ENCODE data around the gene CAMK1G.

Gene CAMK1G

DNA sequence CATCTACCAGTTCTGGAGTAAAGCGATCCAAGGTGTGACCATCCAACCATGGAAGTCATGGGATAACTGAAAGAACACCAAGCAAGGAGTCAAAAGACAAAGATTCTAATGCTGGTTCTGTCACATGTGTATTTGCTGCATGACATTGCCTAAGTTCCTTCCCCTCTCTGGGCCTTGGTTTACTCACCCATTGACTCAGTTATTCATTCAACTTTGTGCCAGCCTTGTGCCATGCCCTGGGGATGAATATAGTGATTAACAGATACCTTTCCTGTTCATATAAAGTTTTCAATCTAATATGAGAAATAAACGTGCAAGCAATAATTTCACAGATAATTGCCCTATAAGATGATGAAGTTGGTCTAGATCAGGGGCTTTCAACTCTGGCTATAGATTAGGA lies 33.0 kb upstream of the CAMK1G start:
- no peaks in the 10 kb centered on the region for H3K4me1 ChIP-seq (ENCODE audit: control insufficient read depth in 1 of 2, insufficient read depth in 2 of 2, low read length in 2 of 2)
- H3K27ac ChIP-seq (ENCODE audit: low read length), result no peak overlapping the region
- no peaks in the 10 kb centered on the region for H3K9me3 ChIP-seq (ENCODE audit: control insufficient read depth in 1 of 2, low read length in 2 of 2)
- no peak overlapping the region for H3K4me3 ChIP-seq (ENCODE audit: low read depth in 1 of 2, low read length in 2 of 2)
- no peaks in the 10 kb centered on the region for H3K27me3 ChIP-seq (ENCODE audit: low read depth, low read length)
- no peaks in the 10 kb centered on the region for H3K36me3 ChIP-seq (ENCODE audit: control insufficient read depth in 1 of 2, insufficient read depth in 2 of 2, low read length in 2 of 2)

DNA sequence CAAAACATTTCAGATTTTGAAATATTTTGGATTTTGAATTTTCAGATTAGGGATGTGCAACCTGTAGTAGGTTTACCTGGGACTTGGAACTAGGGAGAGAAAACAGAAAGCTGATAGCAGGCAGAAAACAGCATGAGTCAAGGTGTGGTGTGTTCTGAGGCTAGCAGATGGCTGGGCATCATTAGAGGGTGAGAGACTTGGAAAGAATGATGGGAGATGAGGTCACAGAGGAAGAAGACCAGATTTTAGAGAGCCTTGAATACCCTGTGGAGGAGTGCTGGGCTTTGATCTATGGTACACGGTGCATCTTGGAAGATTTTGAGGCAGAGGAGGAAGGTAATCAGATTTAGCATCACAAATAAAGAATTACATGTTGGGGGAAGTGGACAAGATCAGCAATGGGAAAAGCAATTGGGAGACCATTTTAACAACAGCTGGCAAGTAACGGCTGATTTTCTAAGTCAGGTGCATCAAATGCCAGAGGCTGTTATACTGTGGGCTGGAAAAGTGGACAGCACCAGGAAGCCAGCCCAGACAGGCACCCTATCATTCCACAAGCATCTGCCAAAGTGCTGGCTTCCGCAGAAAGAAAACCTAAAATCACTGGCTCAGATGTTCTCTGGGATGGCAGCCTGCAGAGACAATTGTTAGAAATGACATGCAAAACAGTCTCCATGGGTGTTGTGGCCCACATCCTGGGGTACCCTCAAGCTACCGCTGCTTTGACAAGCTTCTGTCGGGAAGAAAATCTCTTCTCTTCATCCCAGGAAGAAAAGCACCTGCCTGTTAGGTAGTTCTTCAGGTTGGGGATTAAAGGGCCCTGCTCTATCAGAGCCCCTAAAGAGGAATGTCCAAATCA lies 30.9 kb upstream of the CAMK1G start:
- Histone ChIP-seq H3K27ac (ENCODE audit: low read length) (no peak overlapping the region), H3K4me1 (ENCODE audit: control insufficient read depth in 1 of 2, insufficient read depth in 2 of 2, low read length in 2 of 2) (no peaks in the 10 kb centered on the region), H3K9me3 (ENCODE audit: control insufficient read depth in 1 of 2, low read length in 2 of 2) (no peaks in the 10 kb centered on the region), H3K4me3 (ENCODE audit: low read depth in 1 of 2, low read length in 2 of 2) (no peak overlapping the region), H3K36me3 (ENCODE audit: control insufficient read depth in 1 of 2, insufficient read depth in 2 of 2, low read length in 2 of 2) (no peaks in the 10 kb centered on the region), H3K27me3 (ENCODE audit: low read depth, low read length) (no peaks in the 10 kb centered on the region)

DNA sequence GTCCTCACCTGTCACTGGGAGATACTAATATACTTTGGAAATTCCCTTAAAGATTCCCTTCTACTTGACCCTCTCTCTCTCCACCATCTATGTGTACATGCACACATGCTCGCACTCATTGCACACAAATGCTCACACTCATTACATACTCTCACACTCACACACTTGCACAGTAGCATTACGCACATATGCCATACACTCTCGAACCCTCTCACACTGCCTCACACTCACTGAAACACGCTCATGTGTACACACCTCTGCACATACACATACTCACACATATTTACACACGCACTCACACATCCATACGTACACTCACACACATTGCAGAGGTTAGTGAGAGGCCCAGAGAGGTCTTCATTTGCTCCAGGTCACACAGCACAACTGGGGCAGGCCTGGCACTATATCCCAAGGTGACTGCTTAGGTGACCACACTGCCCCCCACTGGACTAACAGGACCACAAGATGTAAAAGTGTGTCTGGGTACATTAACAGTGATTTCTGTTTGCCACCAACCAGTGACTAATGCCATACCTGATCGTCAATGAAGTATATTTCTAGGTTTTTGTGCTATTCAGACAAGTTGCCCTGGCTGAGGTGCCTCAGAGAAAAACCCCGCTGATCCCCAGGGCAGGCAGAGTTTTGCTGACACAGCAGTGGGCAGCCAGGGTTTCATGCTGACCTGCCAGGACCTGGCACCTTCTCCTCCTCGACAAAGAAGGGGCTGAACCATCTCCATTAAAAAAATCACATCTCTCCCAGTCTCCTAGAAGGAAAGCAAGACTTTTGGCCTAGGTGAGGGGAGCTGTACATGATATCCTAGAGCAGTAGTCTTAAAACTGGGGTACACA lies 28.5 kb upstream of the CAMK1G start:
- no peaks in the 10 kb centered on the region for H3K27me3 ChIP-seq (ENCODE audit: low read depth, low read length)

DNA sequence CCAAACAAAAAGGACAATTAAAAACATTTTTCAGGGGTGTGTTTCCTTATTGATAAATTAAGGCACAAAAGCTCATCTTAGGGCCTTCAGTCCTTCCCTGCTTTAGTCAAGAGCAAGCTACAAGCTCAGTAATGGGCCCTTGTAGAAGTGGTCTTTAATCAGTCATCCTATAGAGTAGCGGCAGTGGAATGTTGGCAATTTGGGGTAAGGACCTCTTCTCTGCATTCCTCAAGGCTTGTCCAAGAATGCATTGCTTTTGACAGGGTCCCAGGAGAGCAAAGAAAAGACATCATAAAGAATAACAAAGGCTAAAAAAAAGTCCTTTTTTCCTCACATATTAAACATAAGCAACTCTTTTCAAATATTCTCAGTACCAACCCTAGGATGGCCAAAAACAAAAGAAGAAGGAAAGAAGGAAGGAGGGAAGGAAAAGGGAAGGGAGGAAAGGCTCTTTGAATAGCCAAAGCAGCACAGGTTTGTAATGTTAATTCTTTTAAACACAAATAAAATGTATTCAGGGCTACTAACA lies 27.3 kb upstream of the CAMK1G start:
- Histone ChIP-seq H3K36me3 (ENCODE audit: control insufficient read depth in 1 of 2, insufficient read depth in 2 of 2, low read length in 2 of 2) (no peaks in the 10 kb centered on the region), H3K27ac (ENCODE audit: low read length) (no peak overlapping the region)

More for the DNA sequence above, 28.5 kb upstream of the CAMK1G start:
- H3K9me3 ChIP-seq (ENCODE audit: control insufficient read depth in 1 of 2, low read length in 2 of 2), result no peaks in the 10 kb centered on the region
- H3K4me3 ChIP-seq (ENCODE audit: low read depth in 1 of 2, low read length in 2 of 2), result no peak overlapping the region
- no peaks in the 10 kb centered on the region for H3K4me1 ChIP-seq (ENCODE audit: control insufficient read depth in 1 of 2, insufficient read depth in 2 of 2, low read length in 2 of 2)
- H3K27ac ChIP-seq (ENCODE audit: low read length), result no peak overlapping the region
- no peaks in the 10 kb centered on the region for H3K36me3 ChIP-seq (ENCODE audit: control insufficient read depth in 1 of 2, insufficient read depth in 2 of 2, low read length in 2 of 2)

DNA sequence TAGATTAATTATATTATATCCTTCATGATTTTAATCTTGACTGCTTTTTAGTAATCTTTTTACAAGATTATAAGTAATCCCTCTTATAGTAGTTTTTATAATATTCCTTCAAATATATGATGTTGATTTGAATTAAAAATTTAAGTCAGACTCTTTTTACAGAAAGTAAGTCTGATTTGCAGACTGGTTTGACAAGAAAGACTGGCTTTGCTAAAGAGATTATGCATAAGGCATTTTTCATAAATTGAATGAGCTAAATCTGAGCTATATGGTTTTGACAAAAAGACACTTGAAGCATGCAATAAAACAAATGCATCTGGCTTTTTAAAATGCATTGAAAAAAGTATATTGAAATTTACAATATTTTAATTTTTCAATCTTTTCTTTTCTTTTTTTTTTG lies 26.3 kb upstream of the CAMK1G start:
- no peak overlapping the region for H3K27ac ChIP-seq (ENCODE audit: low read length)
- H3K4me3 ChIP-seq (ENCODE audit: low read depth in 1 of 2, low read length in 2 of 2), result no peak overlapping the region
- no peaks in the 10 kb centered on the region for H3K9me3 ChIP-seq (ENCODE audit: control insufficient read depth in 1 of 2, low read length in 2 of 2)
- H3K27me3 ChIP-seq (ENCODE audit: low read depth, low read length), result no peaks in the 10 kb centered on the region
- no peaks in the 10 kb centered on the region for H3K36me3 ChIP-seq (ENCODE audit: control insufficient read depth in 1 of 2, insufficient read depth in 2 of 2, low read length in 2 of 2)
- no peaks in the 10 kb centered on the region for H3K4me1 ChIP-seq (ENCODE audit: control insufficient read depth in 1 of 2, insufficient read depth in 2 of 2, low read length in 2 of 2)

More for the DNA sequence above, 27.3 kb upstream of the CAMK1G start:
- no peak overlapping the region for H3K4me3 ChIP-seq (ENCODE audit: low read depth in 1 of 2, low read length in 2 of 2)
- no peaks in the 10 kb centered on the region for H3K4me1 ChIP-seq (ENCODE audit: control insufficient read depth in 1 of 2, insufficient read depth in 2 of 2, low read length in 2 of 2)
- H3K9me3 ChIP-seq (ENCODE audit: control insufficient read depth in 1 of 2, low read length in 2 of 2), result no peaks in the 10 kb centered on the region
- no peaks in the 10 kb centered on the region for H3K27me3 ChIP-seq (ENCODE audit: low read depth, low read length)

DNA sequence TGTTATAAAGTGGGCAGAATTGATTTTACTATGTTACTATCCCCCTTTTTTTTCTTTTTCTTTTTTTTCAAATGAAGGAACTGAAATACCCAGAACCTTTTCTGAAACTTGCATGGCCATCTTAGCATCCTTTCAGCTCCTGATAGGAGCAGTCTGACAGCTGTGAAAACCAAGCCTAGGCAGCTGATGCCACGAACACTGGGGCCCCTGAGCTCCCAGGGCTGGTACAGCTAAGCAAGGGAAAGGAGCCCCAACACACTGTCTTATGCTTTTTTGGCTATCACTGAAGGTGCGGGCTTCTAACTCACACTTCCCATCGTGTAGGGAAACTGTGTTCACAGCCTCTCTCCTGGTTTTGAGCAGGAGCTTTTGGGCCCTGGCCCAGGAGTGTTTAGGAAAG lies 23.0 kb upstream of the CAMK1G start:
- no peak overlapping the region for H3K27ac ChIP-seq (ENCODE audit: low read length)
- H3K4me3 ChIP-seq (ENCODE audit: low read depth in 1 of 2, low read length in 2 of 2), result no peak overlapping the region
- no peaks in the 10 kb centered on the region for H3K9me3 ChIP-seq (ENCODE audit: control insufficient read depth in 1 of 2, low read length in 2 of 2)
- H3K4me1 ChIP-seq (ENCODE audit: control insufficient read depth in 1 of 2, insufficient read depth in 2 of 2, low read length in 2 of 2), result no peaks in the 10 kb centered on the region
- no peaks in the 10 kb centered on the region for H3K27me3 ChIP-seq (ENCODE audit: low read depth, low read length)
- H3K36me3 ChIP-seq (ENCODE audit: control insufficient read depth in 1 of 2, insufficient read depth in 2 of 2, low read length in 2 of 2), result no peaks in the 10 kb centered on the region

DNA sequence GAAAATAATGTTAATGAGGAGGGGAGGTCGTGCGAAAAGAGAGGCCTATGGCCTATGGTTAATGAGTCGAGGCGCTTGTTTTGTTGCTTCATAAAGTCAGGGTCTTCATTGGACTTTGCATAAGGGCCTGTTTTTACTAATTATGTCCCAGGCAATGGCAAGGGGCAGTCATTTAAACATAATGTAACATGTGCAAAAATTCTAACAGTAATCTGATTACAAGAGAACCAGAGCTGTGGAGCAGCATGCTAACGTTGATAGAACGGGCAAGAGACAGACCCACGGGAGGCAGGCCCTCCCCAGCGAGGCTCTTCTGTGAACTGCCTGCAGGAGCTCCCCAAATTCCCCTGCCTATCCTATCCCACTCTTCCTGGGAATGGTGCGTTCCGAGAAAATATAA lies 22.6 kb upstream of the CAMK1G start:
- Histone ChIP-seq H3K27ac (ENCODE audit: low read length) (no peak overlapping the region), H3K27me3 (ENCODE audit: low read depth, low read length) (no peaks in the 10 kb centered on the region), H3K4me3 (ENCODE audit: low read depth in 1 of 2, low read length in 2 of 2) (no peak overlapping the region), H3K36me3 (ENCODE audit: control insufficient read depth in 1 of 2, insufficient read depth in 2 of 2, low read length in 2 of 2) (no peaks in the 10 kb centered on the region), H3K9me3 (ENCODE audit: control insufficient read depth in 1 of 2, low read length in 2 of 2) (no peaks in the 10 kb centered on the region), H3K4me1 (ENCODE audit: control insufficient read depth in 1 of 2, insufficient read depth in 2 of 2, low read length in 2 of 2) (no peaks in the 10 kb centered on the region)

DNA sequence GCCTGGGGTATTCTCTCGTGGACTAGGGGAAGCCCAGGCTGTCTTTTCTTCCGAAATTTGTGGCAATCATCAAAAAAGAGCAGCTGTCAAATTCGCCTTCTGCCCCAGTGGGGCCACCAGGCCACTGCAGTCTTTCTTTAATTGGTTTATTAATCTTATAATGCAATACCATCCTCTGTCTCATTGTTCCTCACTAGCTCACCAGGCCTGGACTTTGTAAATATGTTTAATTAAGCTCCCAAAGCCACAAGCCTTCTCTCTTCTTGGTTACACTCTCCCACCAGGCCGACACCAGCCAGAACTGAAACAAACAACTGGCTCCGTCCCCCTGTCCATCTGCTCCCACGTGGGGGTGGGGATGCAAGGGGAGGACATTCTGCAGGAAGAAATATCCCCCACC lies 22.0 kb upstream of the CAMK1G start:
- H3K4me1 ChIP-seq (ENCODE audit: control insufficient read depth in 1 of 2, insufficient read depth in 2 of 2, low read length in 2 of 2), result no peaks in the 10 kb centered on the region
- H3K27ac ChIP-seq (ENCODE audit: low read length), result no peak overlapping the region
- no peak overlapping the region for H3K4me3 ChIP-seq (ENCODE audit: low read depth in 1 of 2, low read length in 2 of 2)
- no peaks in the 10 kb centered on the region for H3K36me3 ChIP-seq (ENCODE audit: control insufficient read depth in 1 of 2, insufficient read depth in 2 of 2, low read length in 2 of 2)
- H3K9me3 ChIP-seq (ENCODE audit: control insufficient read depth in 1 of 2, low read length in 2 of 2), result no peaks in the 10 kb centered on the region
- H3K27me3 ChIP-seq (ENCODE audit: low read depth, low read length), result no peaks in the 10 kb centered on the region

DNA sequence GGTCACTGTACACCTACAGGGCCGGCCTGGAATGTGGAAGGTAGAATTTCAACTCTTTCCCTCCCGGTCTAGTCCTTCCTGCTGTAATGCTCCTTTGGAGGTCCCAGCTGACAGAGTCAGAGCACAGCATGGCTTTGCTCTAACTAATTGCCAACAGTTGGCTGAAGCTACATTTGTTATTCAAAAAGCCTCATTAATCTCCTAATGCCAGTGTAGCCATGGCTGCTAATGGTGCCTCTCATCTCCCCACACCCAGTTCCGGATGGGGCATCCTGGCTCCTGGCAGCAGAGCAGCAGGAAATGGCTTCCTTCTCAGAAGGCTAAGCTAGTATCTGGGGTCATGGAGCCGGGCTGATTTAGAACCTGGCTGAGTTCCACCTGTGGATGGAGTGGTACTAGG lies 18.7 kb upstream of the CAMK1G start:
- Histone ChIP-seq H3K36me3 (ENCODE audit: control insufficient read depth in 1 of 2, insufficient read depth in 2 of 2, low read length in 2 of 2) (no peaks in the 10 kb centered on the region), H3K27ac (ENCODE audit: low read length) (no peak overlapping the region)

DNA sequence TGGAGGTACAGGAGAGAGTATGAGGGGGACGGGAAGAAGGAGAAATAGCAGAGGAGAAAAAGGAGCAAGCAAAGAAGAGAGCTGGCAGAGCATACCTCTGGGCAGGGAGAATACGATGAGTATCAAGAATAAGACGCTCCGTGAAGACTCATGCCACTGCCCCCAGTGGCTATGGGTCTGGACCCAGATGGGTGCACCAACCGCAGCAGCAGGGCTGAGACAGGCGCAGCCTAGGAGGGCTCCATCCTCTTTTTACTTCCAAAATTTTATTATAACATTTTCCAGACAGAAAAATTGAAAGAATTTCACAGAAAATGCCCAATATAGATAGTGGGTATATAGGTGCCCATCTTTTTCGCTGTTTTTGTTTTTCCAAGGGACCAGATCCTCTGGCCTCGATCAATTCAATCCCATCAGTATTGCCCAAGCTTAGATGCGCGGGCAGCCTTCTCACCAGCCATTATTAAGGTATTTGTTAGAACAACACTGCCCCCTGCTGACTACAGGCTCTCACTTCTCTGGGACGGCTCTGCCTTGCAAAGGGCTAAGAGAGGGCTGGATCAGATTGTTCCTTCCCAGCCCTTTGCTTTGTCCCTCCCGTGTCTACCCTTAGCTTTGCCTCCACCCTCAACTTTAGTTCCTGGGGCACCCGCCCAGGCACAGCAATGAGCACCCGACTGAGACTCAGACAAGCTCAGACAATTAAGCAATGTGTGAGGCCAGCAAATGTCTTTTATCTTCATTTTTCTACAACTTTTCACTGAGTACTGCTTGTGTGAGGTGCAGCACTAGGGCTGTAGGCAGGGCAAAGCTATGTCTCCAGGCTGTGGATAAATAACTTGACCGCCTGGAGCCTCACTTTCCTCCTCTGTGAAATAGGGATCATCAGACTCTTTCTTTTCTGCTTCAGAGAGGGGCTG lies 17.5 kb upstream of the CAMK1G start:
- no peak overlapping the region for H3K27ac ChIP-seq (ENCODE audit: low read length)
- no peaks in the 10 kb centered on the region for H3K27me3 ChIP-seq (ENCODE audit: low read depth, low read length)
- no peaks in the 10 kb centered on the region for H3K9me3 ChIP-seq (ENCODE audit: control insufficient read depth in 1 of 2, low read length in 2 of 2)
- no peaks in the 10 kb centered on the region for H3K4me1 ChIP-seq (ENCODE audit: control insufficient read depth in 1 of 2, insufficient read depth in 2 of 2, low read length in 2 of 2)
- H3K36me3 ChIP-seq (ENCODE audit: control insufficient read depth in 1 of 2, insufficient read depth in 2 of 2, low read length in 2 of 2), result no peaks in the 10 kb centered on the region
- no peak overlapping the region for H3K4me3 ChIP-seq (ENCODE audit: low read depth in 1 of 2, low read length in 2 of 2)

More for the DNA sequence above, 18.7 kb upstream of the CAMK1G start:
- no peak overlapping the region for H3K4me3 ChIP-seq (ENCODE audit: low read depth in 1 of 2, low read length in 2 of 2)
- H3K27me3 ChIP-seq (ENCODE audit: low read depth, low read length), result no peaks in the 10 kb centered on the region
- no peaks in the 10 kb centered on the region for H3K9me3 ChIP-seq (ENCODE audit: control insufficient read depth in 1 of 2, low read length in 2 of 2)
- no peaks in the 10 kb centered on the region for H3K4me1 ChIP-seq (ENCODE audit: control insufficient read depth in 1 of 2, insufficient read depth in 2 of 2, low read length in 2 of 2)
